Measurements from ENCODE around the gene CDC7. TPM values are rescaled to one million over a fixed set of nuclear protein-coding genes. Genes with fewer than 3 reads are reported as not detected.

CDC7 gene
- total and polyA plus RNA-seq, 2 donors (not counting 1 experiment from before 2014, with no cell fraction given), result 3.1 to 5.1 TPM

DNA sequence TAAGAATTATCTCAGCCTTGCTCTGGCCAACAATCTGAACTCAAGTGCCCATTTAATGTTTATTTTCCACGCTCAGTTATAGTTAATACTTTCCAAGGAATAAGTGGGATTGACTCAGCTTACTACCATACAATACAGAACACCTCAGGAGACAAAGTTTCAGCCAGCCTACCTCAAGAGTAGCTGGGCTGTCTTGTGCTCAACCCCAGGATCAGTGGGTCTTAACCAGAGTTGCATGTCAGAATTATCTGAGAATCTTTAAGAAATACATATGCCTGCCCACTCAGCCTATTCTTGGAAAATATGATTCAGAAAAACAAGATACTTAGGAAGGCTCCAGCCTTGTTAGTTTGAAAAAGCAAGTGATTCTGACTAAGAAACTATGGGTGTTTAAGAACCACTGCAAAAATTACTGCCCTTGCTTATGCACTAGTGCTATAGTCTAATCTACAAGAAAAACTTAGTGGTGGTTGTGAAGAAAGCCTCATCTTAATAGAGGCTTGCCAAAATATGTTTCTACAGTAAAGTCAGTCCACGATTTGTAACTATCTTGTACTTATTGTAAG, 20.4 kb downstream of the CDC7 start:
- no peaks in the 10 kb centered on the region for H3K27me3 ChIP-seq (ENCODE audit: control insufficient read depth, insufficient read depth, low read length)
- no peak overlapping the region for H3K4me2 ChIP-seq (ENCODE audit: extremely low read depth, insufficient read depth, low read length)
- H3K9ac ChIP-seq (ENCODE audit: insufficient read depth, low read length), result no peak overlapping the region
- H3K4me3 ChIP-seq (replicated peaks in 1 of 4; ENCODE audit: control extremely low read depth in 1 of 4, insufficient read depth in 1 of 4, low read depth in 3 of 4, low read length in 4 of 4), result no peak overlapping the region
- DNase-seq (ENCODE audit: low read depth in 2 of 2), result no peak
- H4K20me1 ChIP-seq (ENCODE audit: control insufficient read depth, extremely low read depth, insufficient read depth, low read length), result no peaks in the 10 kb centered on the region
- no peak overlapping the region for H2AFZ ChIP-seq (ENCODE audit: low read length)
- no peaks in the 10 kb centered on the region for H3K79me2 ChIP-seq (ENCODE audit: control insufficient read depth, insufficient read depth, low read length)
- H3K9me3 ChIP-seq (ENCODE audit: control insufficient read depth, insufficient read depth, low read depth, low read length), result no peaks in the 10 kb centered on the region
- H3K36me3 ChIP-seq (ENCODE audit: control insufficient read depth, insufficient read depth, low read length), result no peaks in the 10 kb centered on the region
- no peak for TF ChIP-seq EZH2 (IDR thresholded peaks at IDR 0.05; ENCODE audit: low read length, missing control alignments)
- TF ChIP-seq, protein P1, sequence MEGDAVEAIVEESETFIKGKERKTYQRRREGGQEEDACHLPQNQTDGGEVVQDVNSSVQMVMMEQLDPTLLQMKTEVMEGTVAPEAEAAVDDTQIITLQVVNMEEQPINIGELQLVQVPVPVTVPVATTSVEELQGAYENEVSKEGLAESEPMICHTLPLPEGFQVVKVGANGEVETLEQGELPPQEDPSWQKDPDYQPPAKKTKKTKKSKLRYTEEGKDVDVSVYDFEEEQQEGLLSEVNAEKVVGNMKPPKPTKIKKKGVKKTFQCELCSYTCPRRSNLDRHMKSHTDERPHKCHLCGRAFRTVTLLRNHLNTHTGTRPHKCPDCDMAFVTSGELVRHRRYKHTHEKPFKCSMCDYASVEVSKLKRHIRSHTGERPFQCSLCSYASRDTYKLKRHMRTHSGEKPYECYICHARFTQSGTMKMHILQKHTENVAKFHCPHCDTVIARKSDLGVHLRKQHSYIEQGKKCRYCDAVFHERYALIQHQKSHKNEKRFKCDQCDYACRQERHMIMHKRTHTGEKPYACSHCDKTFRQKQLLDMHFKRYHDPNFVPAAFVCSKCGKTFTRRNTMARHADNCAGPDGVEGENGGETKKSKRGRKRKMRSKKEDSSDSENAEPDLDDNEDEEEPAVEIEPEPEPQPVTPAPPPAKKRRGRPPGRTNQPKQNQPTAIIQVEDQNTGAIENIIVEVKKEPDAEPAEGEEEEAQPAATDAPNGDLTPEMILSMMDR (conservative IDR thresholded peaks at IDR 0.05 in 1 of 2, IDR thresholded peaks at IDR 0.05 in 1 of 2; ENCODE audit: low read depth in 1 of 2, low read length in 2 of 2), result no peak
- no peak overlapping the region for H3K27ac ChIP-seq (ENCODE audit: insufficient read depth, low read length)
- no peaks in the 10 kb centered on the region for H3K4me1 ChIP-seq (ENCODE audit: control insufficient read depth, extremely low read depth, insufficient read depth, low read length)

DNA sequence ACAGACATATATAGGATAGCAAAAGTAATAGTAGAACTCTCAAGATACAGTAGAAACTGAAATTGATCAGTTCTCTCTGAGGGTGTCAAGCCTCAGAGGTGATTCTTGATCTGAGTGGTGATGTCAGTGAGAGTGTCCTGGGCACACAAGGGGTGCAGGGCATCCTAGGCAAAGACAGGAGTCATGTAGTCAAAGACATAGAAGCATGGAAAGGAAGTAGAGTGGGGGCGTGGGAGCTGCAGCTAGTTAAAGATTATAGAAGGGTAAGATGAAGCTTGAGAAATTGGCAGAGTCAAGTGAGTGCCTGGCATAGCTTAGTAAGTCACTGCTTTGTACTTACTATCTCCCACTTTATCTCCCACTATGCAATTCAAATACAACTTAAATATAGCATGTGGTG, 22.8 kb downstream of the CDC7 start:
- Histone ChIP-seq H4K20me1 (ENCODE audit: control insufficient read depth, extremely low read depth, insufficient read depth, low read length) (no peaks in the 10 kb centered on the region), H3K27me3 (ENCODE audit: control insufficient read depth, insufficient read depth, low read length) (no peaks in the 10 kb centered on the region), H3K27ac (ENCODE audit: insufficient read depth, low read length) (no peak overlapping the region), H3K79me2 (ENCODE audit: control insufficient read depth, insufficient read depth, low read length) (no peaks in the 10 kb centered on the region), H3K4me3 (replicated peaks in 1 of 4; ENCODE audit: control extremely low read depth in 1 of 4, insufficient read depth in 1 of 4, low read depth in 3 of 4, low read length in 4 of 4) (no peak overlapping the region), H3K9me3 (ENCODE audit: control insufficient read depth, insufficient read depth, low read depth, low read length) (no peaks in the 10 kb centered on the region), H3K4me2 (ENCODE audit: extremely low read depth, insufficient read depth, low read length) (no peak overlapping the region), H2AFZ (ENCODE audit: low read length) (no peak overlapping the region), H3K9ac (ENCODE audit: insufficient read depth, low read length) (no peak overlapping the region), H3K36me3 (ENCODE audit: control insufficient read depth, insufficient read depth, low read length) (no peaks in the 10 kb centered on the region), H3K4me1 (ENCODE audit: control insufficient read depth, extremely low read depth, insufficient read depth, low read length) (peaks cover 6% of the 10 kb centered on the region)
- DNase-seq (ENCODE audit: low read depth in 2 of 2), result no peak
- TF ChIP-seq EZH2 (IDR thresholded peaks at IDR 0.05; ENCODE audit: low read length, missing control alignments), result no peak
- TF ChIP-seq, protein P1 (conservative IDR thresholded peaks at IDR 0.05 in 1 of 2, IDR thresholded peaks at IDR 0.05 in 1 of 2; ENCODE audit: low read depth in 1 of 2, low read length in 2 of 2), result no peak

DNA sequence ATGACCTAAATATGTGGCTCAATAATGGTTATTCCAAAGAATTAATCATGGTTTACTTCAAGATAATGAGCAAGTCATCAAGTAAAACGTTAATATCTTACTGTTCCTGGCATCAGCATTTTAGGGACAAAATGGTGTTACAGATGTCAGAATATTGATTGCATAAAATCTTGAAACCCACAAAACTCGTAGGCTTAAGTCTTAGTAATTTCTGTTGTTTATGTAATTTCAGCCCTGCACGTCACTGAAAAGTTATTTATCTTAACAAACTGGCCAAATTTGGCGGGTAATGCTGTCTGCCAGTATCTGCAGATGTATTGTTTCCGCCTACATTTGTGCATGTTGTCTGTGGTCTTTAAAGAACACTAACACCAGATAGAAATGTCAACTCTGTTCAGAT, 25.8 kb downstream of the CDC7 start:
- peak; percentile 85 to 99 for DNase-seq (ENCODE audit: low read depth in 2 of 2)
- Histone ChIP-seq H3K79me2 (ENCODE audit: control insufficient read depth, insufficient read depth, low read length) (no peaks in the 10 kb centered on the region), H2AFZ (ENCODE audit: low read length) (no peak overlapping the region), H3K36me3 (ENCODE audit: control insufficient read depth, insufficient read depth, low read length) (no peaks in the 10 kb centered on the region), H3K9ac (ENCODE audit: insufficient read depth, low read length) (no peak overlapping the region), H3K4me2 (ENCODE audit: extremely low read depth, insufficient read depth, low read length) (no peak overlapping the region), H3K4me3 (replicated peaks in 1 of 4; ENCODE audit: control extremely low read depth in 1 of 4, insufficient read depth in 1 of 4, low read depth in 3 of 4, low read length in 4 of 4) (no peak overlapping the region), H4K20me1 (ENCODE audit: control insufficient read depth, extremely low read depth, insufficient read depth, low read length) (no peaks in the 10 kb centered on the region), H3K27ac (ENCODE audit: insufficient read depth, low read length) (no peak overlapping the region), H3K4me1 (ENCODE audit: control insufficient read depth, extremely low read depth, insufficient read depth, low read length) (peaks cover 6% of the 10 kb centered on the region), H3K27me3 (ENCODE audit: control insufficient read depth, insufficient read depth, low read length) (no peaks in the 10 kb centered on the region), H3K9me3 (ENCODE audit: control insufficient read depth, insufficient read depth, low read depth, low read length) (no peaks in the 10 kb centered on the region)
- TF ChIP-seq, protein P1 (conservative IDR thresholded peaks at IDR 0.05 in 1 of 2, IDR thresholded peaks at IDR 0.05 in 1 of 2; ENCODE audit: low read depth in 1 of 2, low read length in 2 of 2), result no peak
- no peak for TF ChIP-seq EZH2 (IDR thresholded peaks at IDR 0.05; ENCODE audit: low read length, missing control alignments)
